ENCODE results near the gene CTXN3. TPM values are rescaled to one million over a fixed set of nuclear protein-coding genes. Genes with fewer than 3 reads are reported as not detected.
"Not testable (repeated sequence)": the region's sequence is repeated elsewhere in the genome, so short reads cannot be mapped to it uniquely, and the experiment has no call there.

CTXN3 gene
- total RNA-seq, 6 experiments from 2014 or later = not detected

DNA sequence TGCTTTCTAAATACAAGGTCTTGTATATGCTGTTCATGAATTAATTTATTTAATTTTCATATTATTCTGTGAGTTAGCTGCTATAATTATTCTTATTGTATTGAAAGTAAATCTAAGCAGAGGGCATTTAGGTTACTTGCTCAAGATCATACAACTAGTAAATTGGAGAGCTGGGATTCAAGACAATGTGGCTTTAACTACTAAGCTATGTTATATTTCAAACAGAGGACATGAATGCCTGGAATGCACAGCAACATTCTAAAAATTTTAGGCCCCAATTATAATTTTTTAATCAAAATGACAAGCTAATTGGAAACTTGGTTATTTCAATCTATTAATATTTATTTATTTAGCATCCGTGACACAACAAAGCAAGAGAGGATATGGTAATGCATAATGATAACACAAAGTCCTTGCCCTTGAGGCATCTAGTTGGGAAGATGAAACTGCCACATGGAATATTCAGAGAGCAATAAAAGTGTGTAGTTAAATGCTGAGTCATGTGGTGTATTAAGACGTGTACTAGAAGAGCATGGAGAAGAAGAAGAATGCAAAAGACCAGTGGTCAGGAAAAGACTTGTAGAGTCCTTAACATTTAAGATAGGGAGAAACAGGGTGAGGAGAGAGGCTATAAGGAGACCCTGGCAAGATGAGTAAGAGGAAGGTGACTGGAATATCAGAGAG, 24.4 kb downstream of the CTXN3 start:
- no peak for TF ChIP-seq POLR2A (IDR thresholded peaks at IDR 0.05)
- TF ChIP-seq CTCF (IDR thresholded peaks at IDR 0.05) = no peak
- no peaks in the 10 kb centered on the region for H3K9me3 ChIP-seq
- intact Hi-C loops (cut with DNase I) = no loop called here
- ATAC-seq (no peak), DNase-seq (no peak)
- no peaks in the 10 kb centered on the region for H3K27me3 ChIP-seq
- 44% methylated on average over 2 of the region's 2 CpGs for WGBS (ENCODE audit: insufficient coverage, low coverage, low lambda C conversion rate, missing lambda C conversion rate)
- H3K4me1 ChIP-seq = no peaks in the 10 kb centered on the region
- H3K36me3 ChIP-seq = no peaks in the 10 kb centered on the region
- no peak overlapping the region for H3K4me3 ChIP-seq
- no peak overlapping the region for H3K27ac ChIP-seq

DNA sequence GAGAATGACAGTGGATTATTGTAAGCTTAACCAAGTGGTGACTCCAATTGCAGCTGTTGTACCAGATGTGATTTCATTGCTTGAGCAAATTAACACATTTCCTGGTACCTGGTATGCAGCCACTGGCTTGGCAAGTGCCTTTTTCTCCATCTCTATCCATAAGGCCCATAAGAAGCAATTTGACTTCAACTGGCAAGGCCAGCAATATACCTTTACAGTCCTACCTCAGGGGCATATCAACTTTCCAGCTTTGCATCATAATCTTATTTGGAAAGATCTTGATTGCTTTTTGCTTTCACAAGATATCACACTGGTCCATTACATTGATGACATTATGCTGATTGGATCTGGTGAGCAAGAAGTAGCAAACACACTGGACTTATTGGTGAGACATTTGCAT, 28.1 kb downstream of the CTXN3 start:
- DNase-seq; H3K27me3 ChIP-seq; H3K4me3 ChIP-seq; H3K9me3 ChIP-seq; ATAC-seq; H3K27ac ChIP-seq; intact Hi-C loops (cut with DNase I); H3K4me1 ChIP-seq; H3K36me3 ChIP-seq: not testable (repeated sequence)

GRCh38 chr5:127679691-127680330, 30.9 kb downstream of the CTXN3 start:
- H3K27ac ChIP-seq; H3K4me3 ChIP-seq; H3K4me1 ChIP-seq; H3K9me3 ChIP-seq; ATAC-seq; H3K36me3 ChIP-seq; H3K27me3 ChIP-seq; intact Hi-C loops (cut with DNase I); DNase-seq: not testable (repeated sequence)
- WGBS (ENCODE audit: insufficient coverage, low coverage, low lambda C conversion rate, missing lambda C conversion rate) = 57% methylated on average over 3 of the region's 3 CpGs

GRCh38 chr5:127680595-127680994, 31.7 kb downstream of the CTXN3 start:
- no peaks in the 10 kb centered on the region for H3K27me3 ChIP-seq
- H3K4me3 ChIP-seq = no peak overlapping the region
- H3K27ac ChIP-seq = no peak overlapping the region
- TF ChIP-seq CTCF (IDR thresholded peaks at IDR 0.05) (no peak), POLR2A (IDR thresholded peaks at IDR 0.05) (no peak)
- H3K4me1 ChIP-seq = no peaks in the 10 kb centered on the region
- intact Hi-C loops (cut with DNase I) = no loop called here
- ATAC-seq = no peak
- no peaks in the 10 kb centered on the region for H3K9me3 ChIP-seq
- no peak for DNase-seq
- H3K36me3 ChIP-seq = no peaks in the 10 kb centered on the region
- 41% methylated on average over 1 of the region's 1 CpG for WGBS (ENCODE audit: insufficient coverage, low coverage, low lambda C conversion rate, missing lambda C conversion rate)

GRCh38 chr5:127683008-127683407, 34.1 kb downstream of the CTXN3 start:
- no peak for TF ChIP-seq CTCF (IDR thresholded peaks at IDR 0.05)
- TF ChIP-seq POLR2A (IDR thresholded peaks at IDR 0.05) = no peak
- no peak for DNase-seq
- Histone ChIP-seq H3K4me3 (no peak overlapping the region), H3K27me3 (no peaks in the 10 kb centered on the region), H3K9me3 (no peaks in the 10 kb centered on the region), H3K4me1 (no peaks in the 10 kb centered on the region), H3K36me3 (no peaks in the 10 kb centered on the region), H3K27ac (no peak overlapping the region)
- 62% methylated on average over 2 of the region's 4 CpGs for WGBS (ENCODE audit: insufficient coverage, low coverage, low lambda C conversion rate, missing lambda C conversion rate)
- intact Hi-C loops (cut with DNase I) = no loop called here
- no peak for ATAC-seq
